GM18526 (cell line): ENCODE data around the gene HMG20B.
A peak's percentile ranks its signal among the peaks of the same experiment; 100 is the strongest.

Source experiments
- POLR2A ChIP-seq: IDR thresholded peaks from 3 replicates; pipeline ENCODE4 v1.6.1; 2011; ENCODE audit not compliant: insufficient read length; ENCODE audit errors: extremely low read depth

HMG20B gene

GRCh38 chr19:3546119-3546518, 26.6 kb upstream of the HMG20B start:
- no peak for TF ChIP-seq POLR2A

- TF ChIP-seq POLR2A, result no peak
Measured at GRCh38 chr19:3547301-3547731, 25.4 kb upstream of the HMG20B start.

GRCh38 chr19:3547767-3548282, 24.9 kb upstream of the HMG20B start:
- TF ChIP-seq POLR2A, result no peak

GRCh38 chr19:3548606-3549005, 24.1 kb upstream of the HMG20B start:
- no peak for TF ChIP-seq POLR2A

GRCh38 chr19:3549816-3550215, 22.9 kb upstream of the HMG20B start:
- no peak for TF ChIP-seq POLR2A

- TF ChIP-seq POLR2A, result no peak
Measured at GRCh38 chr19:3550947-3551791, 21.6 kb upstream of the HMG20B start.

- TF ChIP-seq POLR2A, result no peak
Measured at GRCh38 chr19:3551792-3552095, 21.0 kb upstream of the HMG20B start.

GRCh38 chr19:3554254-3555083, 18.3 kb upstream of the HMG20B start:
- TF ChIP-seq POLR2A, result no peak

- TF ChIP-seq POLR2A, result no peak
Measured at GRCh38 chr19:3555653-3556422, 16.9 kb upstream of the HMG20B start.

- no peak for TF ChIP-seq POLR2A
Measured at GRCh38 chr19:3556423-3556977, 16.2 kb upstream of the HMG20B start.

- TF ChIP-seq POLR2A, result no peak
Measured at GRCh38 chr19:3556978-3557460, 15.7 kb upstream of the HMG20B start.

- peak; percentile 81 for TF ChIP-seq POLR2A
Measured at GRCh38 chr19:3557461-3558248, 15.1 kb upstream of the HMG20B start, which contains the start of gene MFSD12. Gene MFSD12 (minus strand): TSS chr19:3557586. CDS start chr19:3557403, 183 bp downstream.

GRCh38 chr19:3563709-3564524, 8.8 kb upstream of the HMG20B start:
- TF ChIP-seq POLR2A, result no peak
